GM23248 (cell line): ENCODE results near the gene PLGLB1.
"Not testable (repeated sequence)": the region's sequence is repeated elsewhere in the genome, so short reads cannot be mapped to it uniquely, and the experiment has no call there.

Experiments
- EZH2 ChIP-seq: fragments of 200-600 bp; sonication (generic); IDR thresholded peaks from 2 replicates; pipeline ENCODE4 v1.6.1; 2018; ENCODE audit warnings: antibody characterized with exemption, mild to moderate bottlenecking; ENCODE audit not compliant: insufficient read depth, poor library complexity, severe bottlenecking
- EZH2phosphoT487 ChIP-seq: fragments of 200-600 bp; sonication (generic); IDR thresholded peaks from 2 replicates; pipeline ENCODE4 v1.6.1; 2018; ENCODE audit warnings: antibody characterized with exemption, moderate library complexity, mild to moderate bottlenecking, low read depth; ENCODE audit not compliant: insufficient read depth

DNA sequence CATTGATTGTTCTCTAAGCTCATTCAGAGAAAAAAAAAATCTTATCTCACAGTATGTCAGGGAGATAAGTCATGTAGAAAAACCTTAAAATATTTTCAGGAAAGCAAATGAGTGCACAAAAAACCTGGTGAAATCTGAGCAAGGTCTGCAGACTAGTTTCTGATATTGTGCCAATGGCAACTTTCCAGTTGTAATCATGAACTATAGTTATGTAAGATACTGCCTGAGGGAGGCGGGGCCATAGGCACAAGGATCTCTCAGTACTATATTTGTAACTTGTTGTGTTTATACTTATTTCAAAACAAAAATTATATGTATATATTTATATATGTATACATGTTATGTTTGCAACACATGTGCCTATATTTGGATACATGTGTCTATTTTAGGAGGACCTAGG lies 5.2 kb upstream of the PLGLB1 start:
- not testable (repeated sequence) for TF ChIP-seq EZH2, EZH2phosphoT487
